ENCODE results near the gene RSPH10B2. TPM values are rescaled to one million over a fixed set of nuclear protein-coding genes. Genes with fewer than 3 reads are reported as not detected.
A peak's percentile ranks its signal among the peaks of the same experiment; 100 is the strongest.
"Not testable (repeated sequence)": the region's sequence is repeated elsewhere in the genome, so short reads cannot be mapped to it uniquely, and the experiment has no call there.

RSPH10B2 gene
- not detected for total RNA-seq

DNA sequence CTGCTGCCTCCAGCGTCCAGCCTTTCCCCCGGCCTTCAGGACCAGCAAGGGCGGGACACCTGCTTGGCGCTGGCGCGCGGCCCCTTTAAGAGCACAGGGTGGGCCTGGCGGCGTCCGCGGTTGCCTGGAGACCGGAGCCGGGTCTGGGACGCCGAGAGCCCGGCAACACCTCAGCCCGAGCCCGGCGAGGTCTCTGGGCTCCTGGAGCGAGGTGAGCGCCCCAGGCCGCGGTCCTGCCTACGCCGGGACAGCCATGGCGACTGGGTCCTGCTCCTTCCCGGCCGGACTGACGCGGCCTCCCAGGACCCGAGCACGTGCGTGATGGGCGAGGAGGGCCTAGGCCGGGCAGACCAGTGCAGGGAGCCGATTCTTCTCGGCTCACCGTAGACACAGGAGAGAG is at the start of gene RSPH10B2:
Gene RSPH10B2, plus strand, starts transcription at position 140 of the 400 bp plus-strand sequence. CDS start 3,575 bp downstream, outside the sequence.
- H3K36me3 ChIP-seq; H3K4me3 ChIP-seq; DNase-seq (ENCODE audit: low spot score in 2 of 2); H3K9me3 ChIP-seq; intact Hi-C loops (cut with DNase I); H3K4me1 ChIP-seq; H3K27ac ChIP-seq; H3K27me3 ChIP-seq: not testable (repeated sequence)

GRCh38 chr7:6705959-6706665 is 47.8 kb upstream of the RSPH10B2 start:
- peak overlapping the region; percentile 80 to 88 for H3K27ac ChIP-seq
- peaks cover 0 to 6% of the 10 kb centered on the region in 2 donors for H3K9me3 ChIP-seq
- H3K4me3 ChIP-seq, result peak overlapping the region; percentile 94 to 100
- H3K36me3 ChIP-seq, result peaks cover 27% of the 10 kb centered on the region in 2 donors
- peak in 1 of 2 donors; percentile 66 for DNase-seq (ENCODE audit: low spot score in 2 of 2)
- no peaks in the 10 kb centered on the region for H3K27me3 ChIP-seq
- peaks cover 7 to 16% of the 10 kb centered on the region in 2 donors for H3K4me1 ChIP-seq
- TF ChIP-seq, protein P1, sequence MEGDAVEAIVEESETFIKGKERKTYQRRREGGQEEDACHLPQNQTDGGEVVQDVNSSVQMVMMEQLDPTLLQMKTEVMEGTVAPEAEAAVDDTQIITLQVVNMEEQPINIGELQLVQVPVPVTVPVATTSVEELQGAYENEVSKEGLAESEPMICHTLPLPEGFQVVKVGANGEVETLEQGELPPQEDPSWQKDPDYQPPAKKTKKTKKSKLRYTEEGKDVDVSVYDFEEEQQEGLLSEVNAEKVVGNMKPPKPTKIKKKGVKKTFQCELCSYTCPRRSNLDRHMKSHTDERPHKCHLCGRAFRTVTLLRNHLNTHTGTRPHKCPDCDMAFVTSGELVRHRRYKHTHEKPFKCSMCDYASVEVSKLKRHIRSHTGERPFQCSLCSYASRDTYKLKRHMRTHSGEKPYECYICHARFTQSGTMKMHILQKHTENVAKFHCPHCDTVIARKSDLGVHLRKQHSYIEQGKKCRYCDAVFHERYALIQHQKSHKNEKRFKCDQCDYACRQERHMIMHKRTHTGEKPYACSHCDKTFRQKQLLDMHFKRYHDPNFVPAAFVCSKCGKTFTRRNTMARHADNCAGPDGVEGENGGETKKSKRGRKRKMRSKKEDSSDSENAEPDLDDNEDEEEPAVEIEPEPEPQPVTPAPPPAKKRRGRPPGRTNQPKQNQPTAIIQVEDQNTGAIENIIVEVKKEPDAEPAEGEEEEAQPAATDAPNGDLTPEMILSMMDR (IDR thresholded peaks at IDR 0.05), result no peak
- intact Hi-C loops (cut with DNase I), result loop anchor here (5.0 to 10.0 kb wide), 5 partner anchors 69 to 936 kb away; partner anchors contain the start of genes C1GALT1, MIOS, UMAD1 and ZDHHC4

DNA sequence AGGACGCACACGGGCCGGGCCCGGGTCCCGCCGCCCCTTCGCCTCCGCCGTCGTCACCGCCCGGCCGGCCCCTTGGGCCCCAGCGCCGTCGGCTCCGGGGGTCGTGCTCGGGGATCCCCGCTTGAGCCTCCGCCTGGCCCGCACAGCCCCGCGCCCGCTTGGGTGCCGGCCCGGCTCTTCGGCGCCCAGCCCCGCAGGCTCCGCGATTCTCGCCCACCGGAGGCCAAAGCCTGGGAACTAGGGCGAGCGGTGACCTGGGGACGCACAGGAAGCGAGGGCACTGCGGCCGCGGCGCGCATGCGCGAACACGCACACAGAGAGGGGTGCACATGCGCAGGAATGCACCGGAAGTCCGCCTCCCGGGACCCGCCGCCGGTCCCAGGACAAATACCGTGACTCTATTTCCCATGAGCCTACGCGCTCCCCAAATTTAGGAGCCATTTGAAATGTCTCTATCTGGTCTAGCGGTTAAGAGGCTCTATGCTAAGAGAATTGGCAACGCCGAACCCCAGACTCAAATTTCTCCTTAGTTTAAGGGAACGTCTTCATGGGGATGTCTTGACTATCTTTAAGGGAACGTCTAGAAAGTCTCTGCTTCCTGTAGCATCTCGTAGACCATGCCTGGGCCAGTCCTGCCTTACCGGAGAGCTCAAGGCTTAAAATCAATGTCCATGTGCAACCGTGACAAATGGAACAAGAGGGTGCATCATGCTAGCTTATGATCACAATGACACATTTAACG is 47.1 kb upstream of the RSPH10B2 start, which contains the start of gene ZNF12:
Gene ZNF12, minus strand, starts transcription at position 282 of the 742 bp plus-strand sequence. CDS start 1,774 bp downstream, outside the sequence.
- Histone ChIP-seq H3K36me3 (peaks cover 20 to 23% of the 10 kb centered on the region in 2 donors), H3K27ac (peak within 1 kb of the TSS; percentile 80 to 88), H3K27me3 (no peaks in the 10 kb centered on the region), H3K9me3 (peaks cover 0 to 1% of the 10 kb centered on the region in 2 donors), H3K4me3 (peak within 1 kb of the TSS; percentile 94 to 100), H3K4me1 (peaks cover 7 to 16% of the 10 kb centered on the region in 2 donors)
- TF ChIP-seq, protein P1 (IDR thresholded peaks at IDR 0.05), result no peak
- intact Hi-C loops (cut with DNase I), result loop anchor here (1.0 to 10.0 kb wide), 6 partner anchors 22 to 935 kb away; partner anchors contain the start of genes C1GALT1, MIOS, UMAD1 and ZDHHC4
- peak; percentile 76 to 98 for DNase-seq (ENCODE audit: low spot score in 2 of 2)

DNA sequence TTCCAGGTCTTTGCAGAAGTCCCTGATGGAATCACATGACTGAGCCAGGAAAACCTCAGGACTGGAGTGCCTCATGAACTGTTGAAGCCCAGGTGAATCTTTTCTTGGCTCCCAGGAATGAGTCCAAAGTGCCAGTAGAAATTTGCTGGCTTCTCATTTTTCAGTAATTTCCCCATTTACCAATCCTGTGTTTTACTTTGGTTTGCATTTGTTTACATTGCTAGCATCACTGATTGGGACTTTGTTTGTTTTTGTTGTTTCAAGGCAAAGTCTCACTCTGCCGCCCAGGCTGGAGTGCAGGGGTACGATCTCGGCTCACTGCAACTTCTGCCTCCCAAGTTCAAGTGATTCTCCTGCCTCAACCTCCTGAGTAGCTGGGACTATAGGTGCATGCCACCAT is 45.6 kb upstream of the RSPH10B2 start:
- H3K27ac ChIP-seq, result no peak overlapping the region
- intact Hi-C loops (cut with DNase I), result loop anchor here (5.0 to 10.0 kb wide), 5 partner anchors 71 to 934 kb away; partner anchors contain the start of genes C1GALT1, MIOS, UMAD1 and ZDHHC4
- peaks cover 10 to 17% of the 10 kb centered on the region in 2 donors for H3K36me3 ChIP-seq
- no peaks in the 10 kb centered on the region for H3K27me3 ChIP-seq
- DNase-seq (ENCODE audit: low spot score in 2 of 2), result no peak
- H3K9me3 ChIP-seq, result no peaks in the 10 kb centered on the region
- TF ChIP-seq, protein P1 (IDR thresholded peaks at IDR 0.05), result no peak
- no peak overlapping the region for H3K4me3 ChIP-seq
- peaks cover 7 to 12% of the 10 kb centered on the region in 2 donors for H3K4me1 ChIP-seq

DNA sequence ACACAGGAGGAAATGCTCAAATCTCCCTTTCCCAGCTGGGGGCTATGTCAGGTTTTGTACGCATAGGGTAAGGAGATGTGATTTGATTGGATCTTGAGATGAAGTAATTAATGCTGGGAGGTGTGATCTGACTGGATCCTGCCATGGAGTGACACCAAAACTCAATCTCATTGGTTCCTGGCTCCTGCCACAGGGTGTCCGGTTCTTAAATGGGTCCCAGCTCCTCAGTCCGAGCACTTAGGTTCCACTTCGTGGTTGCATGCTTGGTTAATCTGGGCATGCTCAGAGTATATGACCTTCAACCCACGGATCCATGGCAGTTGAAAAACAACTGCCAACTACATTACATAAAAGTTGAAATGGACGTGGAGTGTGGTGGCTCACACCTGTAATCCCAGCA is 44.1 kb upstream of the RSPH10B2 start:
- no peak for DNase-seq (ENCODE audit: low spot score in 2 of 2)
- Histone ChIP-seq H3K36me3 (peaks cover 0 to 4% of the 10 kb centered on the region in 2 donors), H3K27me3 (no peaks in the 10 kb centered on the region), H3K4me3 (no peak overlapping the region), H3K27ac (no peak overlapping the region), H3K4me1 (peaks cover 7% of the 10 kb centered on the region in 2 donors), H3K9me3 (no peaks in the 10 kb centered on the region)
- intact Hi-C loops (cut with DNase I), result loop anchor here (5.0 to 10.0 kb wide), 5 partner anchors 73 to 932 kb away; partner anchors contain the start of genes C1GALT1, MIOS, UMAD1 and ZDHHC4
- TF ChIP-seq, protein P1 (IDR thresholded peaks at IDR 0.05), result no peak

Data from ascending aorta (tissue), 2 donors.